H9 (cell line): ENCODE results near the gene TBC1D22A. TPM values are rescaled to one million over a fixed set of nuclear protein-coding genes. Genes with fewer than 3 reads are reported as not detected.

ENCODE experiments used
- DNase-seq: peaks from one replicate; pipeline ENCODE4 v3.0.0-alpha.2; 2017
- H2AFZ ChIP-seq: one replicate; pipeline ENCODE4 v1.6.1; 2013; ENCODE audit warnings: mild to moderate bottlenecking, low read length, control low read depth, moderate library complexity
- H2AK5ac ChIP-seq: 2 replicates; pipeline ENCODE4 v1.6.1; 2013; ENCODE audit warnings: low read length, control low read depth, mixed read lengths; ENCODE audit not compliant: insufficient read length
- H2BK120ac ChIP-seq: one replicate; pipeline ENCODE4 v1.6.1; 2013; ENCODE audit warnings: low read depth, mild to moderate bottlenecking, low read length, control low read depth, inconsistent platforms; ENCODE audit not compliant: poor library complexity, severe bottlenecking
- H2BK12ac ChIP-seq: 2 replicates; pipeline ENCODE4 v1.6.1; 2013; ENCODE audit warnings: low read length, control low read depth, mixed read lengths, low read depth; ENCODE audit not compliant: insufficient read length
- H2BK15ac ChIP-seq: 2 replicates; pipeline ENCODE4 v1.6.1; 2013; ENCODE audit warnings: low read depth, low read length, control low read depth
- H2BK20ac ChIP-seq: one replicate; pipeline ENCODE4 v1.6.1; 2013; ENCODE audit warnings: low read depth, mild to moderate bottlenecking, low read length, control low read depth, inconsistent platforms; ENCODE audit not compliant: poor library complexity, severe bottlenecking
- H2BK5ac ChIP-seq: 2 replicates; pipeline ENCODE4 v1.6.1; 2013; ENCODE audit warnings: low read length, control low read depth, mixed read lengths; ENCODE audit not compliant: insufficient read length
- H3K14ac ChIP-seq: 2 replicates; pipeline ENCODE4 v1.6.1; 2013; ENCODE audit warnings: low read length, control low read depth; ENCODE audit not compliant: insufficient read depth
- H3K18ac ChIP-seq: 2 replicates; pipeline ENCODE4 v1.6.1; 2013; ENCODE audit warnings: low read depth, mild to moderate bottlenecking, mixed read lengths, low read length, control low read depth; ENCODE audit not compliant: insufficient read length
- H3K23ac ChIP-seq: 2 replicates; pipeline ENCODE4 v1.6.1; 2013; ENCODE audit warnings: low read length, control low read depth, mixed read lengths, low read depth; ENCODE audit not compliant: insufficient read length
- H3K23me2 ChIP-seq: 2 replicates; pipeline ENCODE4 v1.6.1; 2013; ENCODE audit warnings: low read depth, mild to moderate bottlenecking, mixed read lengths, low read length, control low read depth; ENCODE audit not compliant: insufficient read length, poor library complexity, severe bottlenecking
- H3K27ac ChIP-seq: 2 replicates; pipeline ENCODE4 v1.5.1; 2013; ENCODE audit warnings: low read length, control low read depth, mixed read lengths, low read depth; ENCODE audit not compliant: insufficient read length
- H3K27me3 ChIP-seq: 2 replicates; pipeline ENCODE4 v1.6.1; 2013; ENCODE audit warnings: low read length, control low read depth, inconsistent platforms; ENCODE audit not compliant: insufficient read depth
- H3K4ac ChIP-seq: 2 replicates; pipeline ENCODE4 v1.6.1; 2013; ENCODE audit warnings: low read depth, mild to moderate bottlenecking, control low read depth, inconsistent platforms, low read length, moderate library complexity
- H3K4me1 ChIP-seq: 2 replicates; pipeline ENCODE4 v1.6.1; 2013; ENCODE audit warnings: low read length, control low read depth, inconsistent platforms; ENCODE audit not compliant: insufficient read depth
- H3K4me2 ChIP-seq: 2 replicates; pipeline ENCODE4 v1.6.1; 2013; ENCODE audit warnings: low read length, control low read depth, mixed read lengths; ENCODE audit not compliant: insufficient read length, insufficient read depth
- H3K56ac ChIP-seq: 2 replicates; pipeline ENCODE4 v1.6.1; 2013; ENCODE audit warnings: low read depth, mild to moderate bottlenecking, mixed read lengths, low read length, control low read depth; ENCODE audit not compliant: insufficient read length
- H3K79me1 ChIP-seq: 2 replicates; pipeline ENCODE4 v1.6.1; 2013; ENCODE audit warnings: low read depth, mild to moderate bottlenecking, moderate library complexity, low read length, control low read depth, inconsistent platforms; ENCODE audit not compliant: insufficient read depth, poor library complexity, severe bottlenecking
- H3K79me2 ChIP-seq: 2 replicates; pipeline ENCODE4 v1.6.1; 2013; ENCODE audit warnings: low read length, control low read depth, inconsistent platforms; ENCODE audit not compliant: insufficient read depth
- H3K9ac ChIP-seq: 2 replicates; pipeline ENCODE4 v1.6.1; 2013; ENCODE audit warnings: low read length, control low read depth, mixed read lengths; ENCODE audit not compliant: insufficient read length; ENCODE audit errors: extremely low read depth
- H3K9me3 ChIP-seq: one replicate; pipeline ENCODE4 v1.6.1; 2013; ENCODE audit warnings: low read depth, low read length, inconsistent platforms; ENCODE audit not compliant: control insufficient read depth
- H3T11ph ChIP-seq: one replicate; pipeline ENCODE4 v1.6.1; 2013; ENCODE audit warnings: mild to moderate bottlenecking, low read length, control low read depth, inconsistent platforms
- H4K20me1 ChIP-seq: one replicate; pipeline ENCODE4 v1.6.1; 2013; ENCODE audit not compliant: control insufficient read depth, insufficient read length, insufficient read depth
- H4K5ac ChIP-seq: 2 replicates; pipeline ENCODE4 v1.6.1; 2013; ENCODE audit warnings: low read depth, mild to moderate bottlenecking, mixed read lengths, low read length, control low read depth; ENCODE audit not compliant: insufficient read length
- H4K8ac ChIP-seq: replicated peaks from 2 replicates; pipeline ENCODE4 v1.6.1; 2013; ENCODE audit warnings: low read length, control low read depth, mixed read lengths, low read depth; ENCODE audit not compliant: insufficient read length
- H4K91ac ChIP-seq: 2 replicates; pipeline ENCODE4 v1.6.1; 2013; ENCODE audit warnings: low read depth, mild to moderate bottlenecking, moderate library complexity, mixed read lengths, low read length, control low read depth; ENCODE audit not compliant: insufficient read length
- H3K27ac Mint-ChIP-seq, 3 experiments: 2 replicates in 2 of 3; 3 replicates in 1 of 3; pipeline ENCODE4 v1.8.0; 2020 to 2021; ENCODE audit warnings: mixed read lengths in 3 of 3, mild to moderate bottlenecking in 1 of 3, moderate library complexity in 1 of 3
- H3K27me3 Mint-ChIP-seq: 2 replicates; pipeline ENCODE4 v1.8.0; 2021; ENCODE audit warnings: low read depth, mild to moderate bottlenecking, moderate library complexity, mixed read lengths
- H3K36me3 Mint-ChIP-seq, 3 experiments: 2 replicates in 2 of 3; 3 replicates in 1 of 3; pipeline ENCODE4 v1.8.0; 2020 to 2021; ENCODE audit warnings: low read depth in 3 of 3, mixed read lengths in 3 of 3; ENCODE audit not compliant: insufficient read depth in 1 of 3
- H3K4me1 Mint-ChIP-seq, 2 experiments: 2 replicates each; pipeline ENCODE4 v1.8.0; 2020; ENCODE audit warnings: mixed read lengths in 2 of 2
- H3K4me3 Mint-ChIP-seq, 2 experiments: 2 replicates in 1 of 2; 3 replicates in 1 of 2; pipeline ENCODE4 v1.8.0; 2020 to 2021; ENCODE audit warnings: mild to moderate bottlenecking in 2 of 2, mixed read lengths in 2 of 2, moderate library complexity in 1 of 2
- H3K9me3 Mint-ChIP-seq, 2 experiments: 2 replicates in 1 of 2; 3 replicates in 1 of 2; pipeline ENCODE4 v1.8.0; 2020; ENCODE audit warnings: mild to moderate bottlenecking in 2 of 2, mixed read lengths in 2 of 2, moderate library complexity in 1 of 2
- WGBS: extraction: QIAGEN DNeasy Blood & Tissue Kit; methylation state at CpG from one replicate; pipeline ENCODE4 v1.1.7; 2013; ENCODE audit warnings: missing lambda C conversion rate, low lambda C conversion rate, mixed read lengths; ENCODE audit not compliant: insufficient read length; ENCODE audit errors: extremely low coverage; 5-methylcytosine and 5-hydroxymethylcytosine counted together
- total RNA-seq: library from RNA; stranded (reverse); gene quantifications from 2 replicates; pipeline ENCODE4 v1.2.1, GENCODE V29; 2021
- TF ChIP-seq, protein P1 (sequence below): fragments of 200-600 bp; sonication (generic); conservative IDR thresholded peaks from 3 replicates; pipeline ENCODE4 v1.8.0; 2021; ENCODE audit warnings: antibody characterized with exemption, mild to moderate bottlenecking

TBC1D22A gene
- total RNA-seq, 1 experiment from 2014 or later, result 20.8 TPM

DNA sequence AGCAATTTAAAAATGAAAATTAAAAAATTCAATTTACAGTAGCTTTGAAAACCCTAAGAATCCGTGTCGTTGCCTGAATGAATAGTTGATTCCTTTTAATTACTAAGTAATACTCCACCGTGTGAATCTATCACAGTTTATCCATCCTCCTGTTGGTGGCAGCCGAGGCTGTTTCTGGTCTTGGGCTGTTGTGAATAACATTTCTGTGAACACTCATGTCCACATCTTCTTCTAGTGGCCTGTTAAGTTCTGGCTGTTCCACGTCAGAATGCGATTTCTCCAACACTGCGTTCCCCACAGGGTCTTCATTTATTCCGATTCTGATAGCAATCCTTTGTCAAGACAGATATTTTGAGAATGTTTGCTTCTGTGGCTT lies 223.0 kb downstream of the TBC1D22A start:
- Histone ChIP-seq H3K27me3 (no peaks in the 10 kb centered on the region), H4K5ac (no peak overlapping the region), H3K9me3 (no peaks in the 10 kb centered on the region), H3K79me2 (peaks cover 1% of the 10 kb centered on the region), H3K9ac (no peak overlapping the region), H3K14ac (no peak overlapping the region), H3T11ph (no peak overlapping the region), H2BK15ac (no peak overlapping the region), H3K23ac (no peak overlapping the region), H2AFZ (no peak overlapping the region), H4K91ac (no peak overlapping the region), H3K18ac (no peak overlapping the region), H2BK5ac (no peak overlapping the region), H3K23me2 (no peaks in the 10 kb centered on the region), H2AK5ac (no peak overlapping the region), H2BK12ac (no peak overlapping the region), H3K4me1 (no peaks in the 10 kb centered on the region), H3K56ac (no peak overlapping the region), H3K27ac (no peak overlapping the region), H4K20me1 (no peaks in the 10 kb centered on the region), H3K79me1 (no peaks in the 10 kb centered on the region), H2BK20ac (no peak overlapping the region), H2BK120ac (no peak overlapping the region), H3K4ac (no peak overlapping the region), H4K8ac (no peak overlapping the region), H3K4me2 (no peak overlapping the region)
- DNase-seq, result no peak
- Mint-ChIP-seq H3K27me3 (no peaks in the 10 kb centered on the region), H3K36me3 (no peaks in the 10 kb centered on the region), H3K9me3 (no peaks in the 10 kb centered on the region), H3K27ac (no peak overlapping the region), H3K4me1 (peaks cover 4 to 8% of the 10 kb centered on the region in 2 experiments; a peak in 3 of 4 replicates), H3K4me3 (no peak overlapping the region)
- TF ChIP-seq, protein P1, sequence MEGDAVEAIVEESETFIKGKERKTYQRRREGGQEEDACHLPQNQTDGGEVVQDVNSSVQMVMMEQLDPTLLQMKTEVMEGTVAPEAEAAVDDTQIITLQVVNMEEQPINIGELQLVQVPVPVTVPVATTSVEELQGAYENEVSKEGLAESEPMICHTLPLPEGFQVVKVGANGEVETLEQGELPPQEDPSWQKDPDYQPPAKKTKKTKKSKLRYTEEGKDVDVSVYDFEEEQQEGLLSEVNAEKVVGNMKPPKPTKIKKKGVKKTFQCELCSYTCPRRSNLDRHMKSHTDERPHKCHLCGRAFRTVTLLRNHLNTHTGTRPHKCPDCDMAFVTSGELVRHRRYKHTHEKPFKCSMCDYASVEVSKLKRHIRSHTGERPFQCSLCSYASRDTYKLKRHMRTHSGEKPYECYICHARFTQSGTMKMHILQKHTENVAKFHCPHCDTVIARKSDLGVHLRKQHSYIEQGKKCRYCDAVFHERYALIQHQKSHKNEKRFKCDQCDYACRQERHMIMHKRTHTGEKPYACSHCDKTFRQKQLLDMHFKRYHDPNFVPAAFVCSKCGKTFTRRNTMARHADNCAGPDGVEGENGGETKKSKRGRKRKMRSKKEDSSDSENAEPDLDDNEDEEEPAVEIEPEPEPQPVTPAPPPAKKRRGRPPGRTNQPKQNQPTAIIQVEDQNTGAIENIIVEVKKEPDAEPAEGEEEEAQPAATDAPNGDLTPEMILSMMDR, result no peak
- WGBS, result no CpG with 5 or more reads among the region's 8 CpGs
